CD4-positive, alpha-beta T cell treated with Interleukin-6 for 4 hours (primary cell): Measurements from ENCODE around the gene CDADC1.
"Not testable (repeated sequence)": the region's sequence is repeated elsewhere in the genome, so short reads cannot be mapped to it uniquely, and the experiment has no call there.

ENCODE experiments used
- DNase-seq: peaks from one replicate; pipeline ENCODE4 v3.0.0-alpha.2; 2020; ENCODE audit warnings: mixed read lengths

Gene CDADC1

DNA sequence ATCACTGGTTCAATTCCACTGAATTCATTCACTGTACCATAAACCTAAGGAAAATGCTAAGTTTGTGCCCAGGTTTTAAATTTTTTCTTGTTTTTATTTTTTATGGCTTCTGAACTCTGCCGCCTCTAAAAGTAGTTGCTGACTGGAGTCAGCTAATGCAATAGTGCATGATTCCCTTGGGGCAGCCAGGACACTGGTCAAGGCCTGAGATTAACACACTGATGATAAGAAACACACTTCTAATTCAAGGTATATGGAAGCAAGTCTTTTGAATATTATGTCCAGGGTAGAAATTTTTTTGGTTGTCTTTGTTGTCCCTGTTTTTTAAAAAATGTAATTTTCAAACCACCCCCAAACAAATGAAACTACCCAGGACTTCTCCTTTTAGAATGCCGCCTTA, 72.2 kb downstream of the CDADC1 start:
- DNase-seq: no peak

- no peak for DNase-seq
Measured at GRCh38 chr13:49320975-49321374, 73.2 kb downstream of the CDADC1 start.

DNA sequence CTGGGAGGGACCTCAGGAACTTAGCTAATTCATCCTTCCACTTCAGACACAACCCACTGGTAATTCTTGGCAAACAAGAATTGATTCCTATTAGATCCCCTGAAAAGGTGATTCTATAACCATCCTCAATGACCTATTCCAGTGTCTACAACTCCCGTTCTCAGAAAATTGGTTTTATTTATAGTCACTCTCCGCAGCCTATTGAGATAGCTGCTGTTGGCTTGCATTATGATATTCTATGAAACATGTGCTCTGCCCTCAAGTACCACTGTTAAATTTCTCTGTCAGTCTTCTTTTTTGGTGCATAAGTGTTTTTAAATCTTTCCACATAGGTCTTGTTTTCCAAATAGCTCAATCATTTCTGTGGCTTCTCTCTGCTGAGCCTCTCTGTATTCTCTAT, 75.0 kb downstream of the CDADC1 start:
- no peak for DNase-seq

DNA sequence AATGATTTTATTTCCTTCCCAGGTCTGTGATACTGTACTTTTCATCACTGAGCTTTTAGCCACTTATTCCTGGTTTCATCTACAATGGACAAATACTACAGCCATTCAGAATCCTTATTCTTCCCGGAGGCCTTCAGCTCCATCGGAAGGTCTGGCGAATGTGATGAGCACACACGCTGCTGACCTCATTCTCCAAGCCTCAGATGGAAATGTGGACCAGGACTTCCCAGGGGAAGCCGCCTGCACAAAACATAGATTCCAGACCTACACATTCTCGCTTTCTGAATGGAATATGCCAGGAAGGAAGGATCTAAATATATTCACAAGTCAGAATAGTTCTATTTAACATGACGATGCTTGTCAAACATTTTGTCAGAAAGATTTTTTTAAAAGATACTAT, 75.6 kb downstream of the CDADC1 start:
- DNase-seq: no peak

DNA sequence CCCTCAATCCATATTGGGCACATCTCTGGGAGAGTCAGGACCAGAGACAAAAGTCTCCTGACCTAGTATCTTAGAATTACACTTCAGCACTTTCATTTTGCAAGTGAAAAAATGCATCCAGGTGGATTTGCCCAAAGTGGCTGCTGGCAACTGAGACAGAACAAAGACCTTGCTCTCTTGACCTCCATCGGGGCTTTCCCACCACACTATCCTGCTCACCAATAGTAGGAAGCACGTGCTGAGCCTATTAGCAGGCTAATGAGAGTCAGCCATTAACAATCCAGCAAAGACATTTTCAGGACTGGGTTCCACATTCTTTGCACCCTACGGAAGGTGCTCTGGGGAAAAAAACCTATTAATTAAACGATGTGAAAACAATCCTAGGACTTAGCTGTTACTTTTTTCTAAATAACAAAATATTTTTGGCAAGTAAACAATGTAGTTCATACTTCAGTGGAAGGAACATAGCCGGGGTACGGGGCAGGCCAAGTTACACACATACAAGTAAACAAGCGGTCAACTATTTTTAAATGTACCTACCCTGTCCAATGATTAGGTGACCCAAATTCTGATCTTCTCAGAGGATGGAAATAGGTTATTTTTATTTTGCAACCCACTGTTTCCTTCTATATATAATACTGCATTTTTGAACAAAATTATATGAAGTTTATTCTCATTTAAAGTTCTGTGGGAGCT, 78.6 kb downstream of the CDADC1 start:
- DNase-seq: no peak

GRCh38 chr13:49327145-49327544, 79.4 kb downstream of the CDADC1 start:
- not testable (repeated sequence) for DNase-seq

GRCh38 chr13:49329831-49330545, 82.3 kb downstream of the CDADC1 start:
- no peak for DNase-seq

DNA sequence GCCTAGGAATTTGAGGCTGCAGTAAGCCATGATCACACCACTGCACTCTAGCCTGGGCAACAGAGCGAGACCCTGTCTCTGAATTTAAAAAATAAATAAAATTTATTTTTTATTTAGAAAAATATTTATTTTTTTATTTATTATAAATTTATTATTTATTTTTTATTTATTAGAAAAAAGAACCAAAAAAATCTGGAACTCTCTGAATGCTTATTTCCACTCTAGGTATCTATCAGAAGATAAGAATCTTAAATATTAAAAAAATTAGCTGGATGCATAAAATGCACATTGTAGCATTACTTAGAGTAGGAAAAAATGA, 82.8 kb downstream of the CDADC1 start:
- no peak for DNase-seq

GRCh38 chr13:49336655-49337054, 88.9 kb downstream of the CDADC1 start:
- no peak for DNase-seq

- DNase-seq: no peak
Measured at GRCh38 chr13:49340161-49340560, 92.4 kb downstream of the CDADC1 start.

- no peak for DNase-seq
Measured at GRCh38 chr13:49341517-49341916, 93.8 kb downstream of the CDADC1 start.

GRCh38 chr13:49341941-49342340, 94.2 kb downstream of the CDADC1 start:
- no peak for DNase-seq

DNA sequence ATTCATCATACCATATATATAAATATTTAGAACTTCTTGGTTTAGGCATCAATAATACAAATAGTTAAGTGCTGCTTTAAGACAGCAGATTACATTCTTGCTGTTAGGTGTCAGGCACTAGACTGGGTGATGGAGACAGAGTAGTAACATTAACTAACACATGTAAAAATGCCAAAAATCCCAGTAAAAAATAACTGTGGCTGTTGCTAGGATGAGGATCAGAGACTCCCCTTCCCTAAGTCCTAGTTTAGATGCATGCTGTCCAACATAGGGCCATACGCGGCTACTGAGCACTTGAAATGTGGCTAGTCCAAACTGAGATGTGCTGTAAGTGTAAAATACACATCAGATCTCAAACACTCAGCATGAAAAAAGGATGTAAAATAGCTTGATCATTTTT, 94.7 kb downstream of the CDADC1 start:
- no peak for DNase-seq
